ENCODE results near the gene SPTBN1.

- TF ChIP-seq POLR2A (IDR thresholded peaks at IDR 0.05), result no peak
- TF ChIP-seq, protein P1, sequence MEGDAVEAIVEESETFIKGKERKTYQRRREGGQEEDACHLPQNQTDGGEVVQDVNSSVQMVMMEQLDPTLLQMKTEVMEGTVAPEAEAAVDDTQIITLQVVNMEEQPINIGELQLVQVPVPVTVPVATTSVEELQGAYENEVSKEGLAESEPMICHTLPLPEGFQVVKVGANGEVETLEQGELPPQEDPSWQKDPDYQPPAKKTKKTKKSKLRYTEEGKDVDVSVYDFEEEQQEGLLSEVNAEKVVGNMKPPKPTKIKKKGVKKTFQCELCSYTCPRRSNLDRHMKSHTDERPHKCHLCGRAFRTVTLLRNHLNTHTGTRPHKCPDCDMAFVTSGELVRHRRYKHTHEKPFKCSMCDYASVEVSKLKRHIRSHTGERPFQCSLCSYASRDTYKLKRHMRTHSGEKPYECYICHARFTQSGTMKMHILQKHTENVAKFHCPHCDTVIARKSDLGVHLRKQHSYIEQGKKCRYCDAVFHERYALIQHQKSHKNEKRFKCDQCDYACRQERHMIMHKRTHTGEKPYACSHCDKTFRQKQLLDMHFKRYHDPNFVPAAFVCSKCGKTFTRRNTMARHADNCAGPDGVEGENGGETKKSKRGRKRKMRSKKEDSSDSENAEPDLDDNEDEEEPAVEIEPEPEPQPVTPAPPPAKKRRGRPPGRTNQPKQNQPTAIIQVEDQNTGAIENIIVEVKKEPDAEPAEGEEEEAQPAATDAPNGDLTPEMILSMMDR (IDR thresholded peaks at IDR 0.05), result no peak
Measured at GRCh38 chr2:54626131-54626530, 170.0 kb downstream of the SPTBN1 start.
